ENCODE data around the gene CCNJL.
A peak's percentile ranks its signal among the peaks of the same experiment; 100 is the strongest.
"Not testable (repeated sequence)": the region's sequence is repeated elsewhere in the genome, so short reads cannot be mapped to it uniquely, and the experiment has no call there.

The CCNJL gene

GRCh38 chr5:160342413-160342941 lies 30.1 kb upstream of the CCNJL start:
- no peak for ATAC-seq

GRCh38 chr5:160341309-160341870 lies 29.0 kb upstream of the CCNJL start:
- DNase-seq (no peak), ATAC-seq (no peak)
- Mint-ChIP-seq H3K27ac (no peak overlapping the region), H3K4me1 (peaks cover 5% of the 10 kb centered on the region), H3K27me3 (no peaks in the 10 kb centered on the region), H3K4me3 (no peak overlapping the region), H3K9me3 (no peaks in the 10 kb centered on the region)

More at GRCh38 chr5:160342413-160342941, 30.1 kb upstream of the CCNJL start:
- H3K4me3 Mint-ChIP-seq = no peak overlapping the region
- peaks cover 5% of the 10 kb centered on the region for H3K4me1 Mint-ChIP-seq
- DNase-seq = no peak
- H3K27ac Mint-ChIP-seq = no peak overlapping the region
- H3K27me3 Mint-ChIP-seq = no peaks in the 10 kb centered on the region
- no peaks in the 10 kb centered on the region for H3K9me3 Mint-ChIP-seq

GRCh38 chr5:160340513-160340912 lies 28.1 kb upstream of the CCNJL start:
- H3K9me3 Mint-ChIP-seq, DNase-seq, ATAC-seq, H3K4me3 Mint-ChIP-seq, H3K4me1 Mint-ChIP-seq, H3K27me3 Mint-ChIP-seq: not testable (repeated sequence)
- H3K27ac Mint-ChIP-seq = peak overlapping the region in 1 of 2 donors; percentile 56

GRCh38 chr5:160339406-160340130 lies 27.2 kb upstream of the CCNJL start:
- Mint-ChIP-seq H3K4me3 (no peak overlapping the region), H3K4me1 (peaks cover 5% of the 10 kb centered on the region), H3K9me3 (no peaks in the 10 kb centered on the region), H3K27ac (no peak overlapping the region), H3K27me3 (no peaks in the 10 kb centered on the region)
- DNase-seq (no peak), ATAC-seq (no peak)

- not testable (repeated sequence) for H3K4me3 Mint-ChIP-seq, H3K27ac Mint-ChIP-seq, H3K27me3 Mint-ChIP-seq, DNase-seq, H3K4me1 Mint-ChIP-seq, H3K9me3 Mint-ChIP-seq, ATAC-seq
These were observed 22.4 kb upstream of the CCNJL start for GRCh38 chr5:160334716-160335115.

- H3K4me3 Mint-ChIP-seq = no peak overlapping the region
- no peak for ATAC-seq
- peak overlapping the region in 1 of 2 donors; percentile 14 for H3K27ac Mint-ChIP-seq
- DNase-seq = no peak
- H3K27me3 Mint-ChIP-seq = no peaks in the 10 kb centered on the region
- H3K9me3 Mint-ChIP-seq = no peaks in the 10 kb centered on the region
- H3K4me1 Mint-ChIP-seq = no peaks in the 10 kb centered on the region
These were observed 21.4 kb upstream of the CCNJL start for GRCh38 chr5:160333721-160334120.

GRCh38 chr5:160330212-160330611 lies 17.8 kb upstream of the CCNJL start:
- no peak for DNase-seq
- Mint-ChIP-seq H3K4me1 (no peaks in the 10 kb centered on the region), H3K9me3 (no peaks in the 10 kb centered on the region), H3K27ac (no peak overlapping the region), H3K27me3 (no peaks in the 10 kb centered on the region), H3K4me3 (no peak overlapping the region)
- ATAC-seq = peak; percentile 59

- no peaks in the 10 kb centered on the region for H3K27me3 Mint-ChIP-seq
- no peak for ATAC-seq
- H3K9me3 Mint-ChIP-seq = no peaks in the 10 kb centered on the region
- H3K27ac Mint-ChIP-seq = no peak overlapping the region
- no peak overlapping the region for H3K4me3 Mint-ChIP-seq
- H3K4me1 Mint-ChIP-seq = no peaks in the 10 kb centered on the region
- no peak for DNase-seq
These were observed 15.5 kb upstream of the CCNJL start for GRCh38 chr5:160327818-160328217.

GRCh38 chr5:160326981-160327380 lies 14.6 kb upstream of the CCNJL start:
- Mint-ChIP-seq H3K27me3 (no peaks in the 10 kb centered on the region), H3K4me3 (no peak overlapping the region), H3K9me3 (no peaks in the 10 kb centered on the region), H3K27ac (no peak overlapping the region), H3K4me1 (no peaks in the 10 kb centered on the region)
- ATAC-seq (no peak), DNase-seq (no peak)

GRCh38 chr5:160325716-160326115 lies 13.4 kb upstream of the CCNJL start:
- no peak for ATAC-seq
- no peaks in the 10 kb centered on the region for H3K9me3 Mint-ChIP-seq
- no peak overlapping the region for H3K27ac Mint-ChIP-seq
- no peaks in the 10 kb centered on the region for H3K4me1 Mint-ChIP-seq
- H3K27me3 Mint-ChIP-seq = peaks cover 6% of the 10 kb centered on the region
- H3K4me3 Mint-ChIP-seq = no peak overlapping the region
- no peak for DNase-seq

GRCh38 chr5:160324886-160325285 lies 12.5 kb upstream of the CCNJL start:
- no peaks in the 10 kb centered on the region for H3K9me3 Mint-ChIP-seq
- ATAC-seq (no peak), DNase-seq (no peak)
- H3K27me3 Mint-ChIP-seq = peaks cover 13% of the 10 kb centered on the region
- H3K27ac Mint-ChIP-seq = no peak overlapping the region
- no peaks in the 10 kb centered on the region for H3K4me1 Mint-ChIP-seq
- no peak overlapping the region for H3K4me3 Mint-ChIP-seq

- Mint-ChIP-seq H3K4me1 (no peaks in the 10 kb centered on the region), H3K4me3 (no peak overlapping the region), H3K9me3 (no peaks in the 10 kb centered on the region), H3K27me3 (peaks cover 68% of the 10 kb centered on the region), H3K27ac (no peak overlapping the region)
- no peak for ATAC-seq
- no peak for DNase-seq
These were observed 6.0 kb upstream of the CCNJL start for GRCh38 chr5:160318409-160318808.

GRCh38 chr5:160317434-160317833 lies 5.1 kb upstream of the CCNJL start:
- Mint-ChIP-seq H3K27ac (no peak overlapping the region), H3K9me3 (no peaks in the 10 kb centered on the region), H3K4me1 (peaks cover 8% of the 10 kb centered on the region), H3K4me3 (no peak overlapping the region), H3K27me3 (peaks cover 78% of the 10 kb centered on the region)
- ATAC-seq = no peak
- DNase-seq = no peak

GRCh38 chr5:160315968-160316367 lies 3.6 kb upstream of the CCNJL start:
- ATAC-seq (no peak), DNase-seq (no peak)
- peaks cover 15% of the 10 kb centered on the region for H3K4me1 Mint-ChIP-seq
- peaks cover 89% of the 10 kb centered on the region for H3K27me3 Mint-ChIP-seq
- H3K4me3 Mint-ChIP-seq = no peak overlapping the region
- no peaks in the 10 kb centered on the region for H3K9me3 Mint-ChIP-seq
- H3K27ac Mint-ChIP-seq = no peak overlapping the region

- ATAC-seq (no peak), DNase-seq (no peak)
- H3K4me3 Mint-ChIP-seq = peak overlapping the region; percentile 79 to 86
- H3K9me3 Mint-ChIP-seq = no peaks in the 10 kb centered on the region
- H3K4me1 Mint-ChIP-seq = peaks cover 15% of the 10 kb centered on the region
- H3K27me3 Mint-ChIP-seq = peaks cover 98% of the 10 kb centered on the region
- H3K27ac Mint-ChIP-seq = peak overlapping the region in 1 of 2 donors; percentile 57
These were observed 780 bp upstream of the CCNJL start for GRCh38 chr5:160312960-160313727.

Data from stimulated activated naive CD8-positive, alpha-beta T cell treated with anti-CD3 and anti-CD28 coated beads, Interleukin-15, amount 100 ng/mL, for 72 hours (primary cell).